ENCODE results near the gene RPL23. TPM values are rescaled to one million over a fixed set of nuclear protein-coding genes. Genes with fewer than 3 reads are reported as not detected.

The RPL23 gene
- polyA plus RNA-seq, 1 of the 3 experiments (the other 2 are of a cell fraction): 2,658 TPM

DNA sequence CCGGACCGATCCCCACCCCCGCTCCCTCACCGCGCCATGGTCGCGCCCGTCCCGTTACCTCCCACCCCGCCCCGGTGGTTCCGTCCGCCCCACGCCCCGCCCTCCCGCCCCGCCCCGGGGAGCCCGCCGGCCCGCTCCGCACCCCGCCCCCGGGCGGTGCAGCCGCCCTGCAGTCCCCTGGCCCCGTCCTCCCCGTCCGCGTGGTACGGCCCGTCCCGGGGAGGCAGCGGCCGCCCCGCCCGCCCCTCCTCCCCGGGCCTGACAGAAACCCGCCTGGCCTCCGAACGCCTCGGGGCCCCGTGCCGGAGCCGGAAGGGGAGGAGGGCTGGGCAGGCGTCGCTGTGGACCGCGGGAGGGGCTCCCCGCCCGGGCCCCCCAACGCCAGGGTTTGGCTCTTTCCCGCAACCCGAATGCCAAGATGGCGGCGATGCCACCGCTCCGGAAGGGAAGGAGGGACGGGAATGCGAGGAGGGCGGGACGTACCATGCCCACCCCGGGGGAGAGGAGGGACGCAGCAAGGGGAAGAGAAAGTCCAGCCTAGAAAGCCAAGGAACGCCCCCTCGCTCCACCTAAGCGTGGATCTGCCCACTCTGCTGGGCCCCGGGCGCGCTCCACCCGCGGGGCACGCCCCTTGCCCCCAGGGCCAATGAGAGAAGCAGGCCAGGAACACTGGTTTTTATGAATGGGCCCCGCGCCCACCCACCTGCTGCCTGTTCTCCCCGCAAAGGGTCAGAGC, 53.9 kb downstream of the RPL23 start, which contains the start of gene PIP4K2B (continued):
- TF ChIP-seq, protein P1, sequence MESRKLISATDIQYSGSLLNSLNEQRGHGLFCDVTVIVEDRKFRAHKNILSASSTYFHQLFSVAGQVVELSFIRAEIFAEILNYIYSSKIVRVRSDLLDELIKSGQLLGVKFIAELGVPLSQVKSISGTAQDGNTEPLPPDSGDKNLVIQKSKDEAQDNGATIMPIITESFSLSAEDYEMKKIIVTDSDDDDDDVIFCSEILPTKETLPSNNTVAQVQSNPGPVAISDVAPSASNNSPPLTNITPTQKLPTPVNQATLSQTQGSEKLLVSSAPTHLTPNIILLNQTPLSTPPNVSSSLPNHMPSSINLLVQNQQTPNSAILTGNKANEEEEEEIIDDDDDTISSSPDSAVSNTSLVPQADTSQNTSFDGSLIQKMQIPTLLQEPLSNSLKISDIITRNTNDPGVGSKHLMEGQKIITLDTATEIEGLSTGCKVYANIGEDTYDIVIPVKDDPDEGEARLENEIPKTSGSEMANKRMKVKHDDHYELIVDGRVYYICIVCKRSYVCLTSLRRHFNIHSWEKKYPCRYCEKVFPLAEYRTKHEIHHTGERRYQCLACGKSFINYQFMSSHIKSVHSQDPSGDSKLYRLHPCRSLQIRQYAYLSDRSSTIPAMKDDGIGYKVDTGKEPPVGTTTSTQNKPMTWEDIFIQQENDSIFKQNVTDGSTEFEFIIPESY (IDR thresholded peaks at IDR 0.05; ENCODE audit: borderline replicate concordance, low read depth): no peak
- TF ChIP-seq RFX5 (IDR thresholded peaks at IDR 0.05; ENCODE audit: low read length) (no peak), EZH2phosphoT487 (IDR thresholded peaks at IDR 0.05; ENCODE audit: borderline replicate concordance, low read depth) (no peak), POLR2AphosphoS5 (IDR thresholded peaks at IDR 0.05; ENCODE audit: low read depth, low read length) (peak; percentile 89), NRF1 (IDR thresholded peaks at IDR 0.05; ENCODE audit: low read depth, low read length) (no peak), TEAD4 (IDR thresholded peaks at IDR 0.05; ENCODE audit: borderline replicate concordance, insufficient read depth) (no peak; the same call in 1 of the 2 replicates), MAX (IDR thresholded peaks at IDR 0.05; ENCODE audit: low read depth) (no peak; the same call in 1 of the 2 replicates), CHD2 (IDR thresholded peaks at IDR 0.05; ENCODE audit: low read length, partially characterized antibody) (peak; percentile 74), NFIC (IDR thresholded peaks at IDR 0.05; ENCODE audit: borderline replicate concordance) (no peak), CTCF (IDR thresholded peaks at IDR 0.05) (no peak), JUND (IDR thresholded peaks at IDR 0.05) (peak; percentile 34; the same call in 1 of the 2 replicates), TCF12 (IDR thresholded peaks at IDR 0.05) (peak; percentile 5; the same call in 1 of the 2 replicates), EP300 (IDR thresholded peaks at IDR 0.05; ENCODE audit: borderline replicate concordance in 1 of 2, low read depth in 1 of 2, low read length in 1 of 2) (peak in 1 of 2 experiments; percentile 7; a peak in 1 of 4 replicates), RXRA (IDR thresholded peaks at IDR 0.05; ENCODE audit: borderline replicate concordance, low read depth) (no peak), USF2 (IDR thresholded peaks at IDR 0.05; ENCODE audit: borderline replicate concordance, low read depth, low read length) (no peak), SIN3A (IDR thresholded peaks at IDR 0.05; ENCODE audit: borderline replicate concordance, low read depth, low read length) (peak; percentile 22; the same call in 1 of the 2 replicates)
- TF ChIP-seq, protein P2, sequence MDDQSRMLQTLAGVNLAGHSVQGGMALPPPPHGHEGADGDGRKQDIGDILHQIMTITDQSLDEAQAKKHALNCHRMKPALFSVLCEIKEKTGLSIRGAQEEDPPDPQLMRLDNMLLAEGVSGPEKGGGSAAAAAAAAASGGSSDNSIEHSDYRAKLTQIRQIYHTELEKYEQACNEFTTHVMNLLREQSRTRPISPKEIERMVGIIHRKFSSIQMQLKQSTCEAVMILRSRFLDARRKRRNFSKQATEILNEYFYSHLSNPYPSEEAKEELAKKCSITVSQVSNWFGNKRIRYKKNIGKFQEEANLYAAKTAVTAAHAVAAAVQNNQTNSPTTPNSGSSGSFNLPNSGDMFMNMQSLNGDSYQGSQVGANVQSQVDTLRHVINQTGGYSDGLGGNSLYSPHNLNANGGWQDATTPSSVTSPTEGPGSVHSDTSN (IDR thresholded peaks at IDR 0.05): no peak
